GM12878 (cell line): ENCODE measurements around the gene CKS1B.

Experiments used
- CREM ChIP-seq: IDR thresholded peaks from 2 replicates; pipeline ENCODE4 v1.6.1; 2014; ENCODE audit warnings: antibody characterized with exemption, low read depth
- CTCF ChIP-seq, 3 experiments: IDR thresholded peaks in 2 of 3; conservative IDR thresholded peaks in 1 of 3; 2 replicates each; pipeline ENCODE4 v1.5.1; 2011; ENCODE audit warnings: low read depth in 3 of 3, low read length in 3 of 3, mild to moderate bottlenecking in 3 of 3, control low read depth in 2 of 3, moderate library complexity in 2 of 3, inconsistent platforms in 1 of 3, mixed read lengths in 1 of 3; ENCODE audit not compliant: control insufficient read depth in 2 of 3, insufficient read depth in 1 of 3; ENCODE audit errors: extremely low read depth in 1 of 3
- FOXK2 ChIP-seq: fragments of 450-650 bp; IDR thresholded peaks from 2 replicates; pipeline ENCODE4 v1.6.1; 2017; ENCODE audit warnings: mild to moderate bottlenecking, moderate library complexity
- FOXM1 ChIP-seq: IDR thresholded peaks from 2 replicates; pipeline ENCODE4 v1.6.1; 2012; ENCODE audit warnings: low read depth, mild to moderate bottlenecking, inconsistent platforms, low read length, moderate library complexity
- GABPA ChIP-seq: IDR thresholded peaks from 2 replicates; pipeline ENCODE4 v1.6.1; 2014; ENCODE audit warnings: antibody characterized with exemption, low read depth, mild to moderate bottlenecking, inconsistent platforms
- JUND ChIP-seq: IDR thresholded peaks from 2 replicates; pipeline ENCODE4 v1.6.1; 2012; ENCODE audit warnings: low read depth, mild to moderate bottlenecking, low read length, improper control_type of control experiment, moderate library complexity
- PAX5 ChIP-seq: IDR thresholded peaks from 2 replicates; pipeline ENCODE4 v1.6.1; 2011; ENCODE audit warnings: low read depth, low read length, borderline replicate concordance
- PBX3 ChIP-seq: IDR thresholded peaks from 2 replicates; pipeline ENCODE4 v1.6.1; 2011; ENCODE audit warnings: mild to moderate bottlenecking, low read depth, low read length, moderate library complexity; ENCODE audit not compliant: insufficient replicate concordance
- POLR2A ChIP-seq: IDR thresholded peaks from 2 replicates; pipeline ENCODE4 v1.6.1; 2011; ENCODE audit warnings: low read depth, mild to moderate bottlenecking, low read length
- RELA ChIP-seq: fragments of 450-650 bp; IDR thresholded peaks from 2 replicates; pipeline ENCODE4 v1.8.0; 2014; ENCODE audit warnings: borderline replicate concordance; ENCODE audit not compliant: partially characterized antibody
- SMARCA5 ChIP-seq: fragments of 450-650 bp; IDR thresholded peaks from 2 replicates; pipeline ENCODE4 v1.6.1; 2017; ENCODE audit warnings: mild to moderate bottlenecking
- ZBTB33 ChIP-seq: fragments of 450-650 bp; IDR thresholded peaks from 2 replicates; pipeline ENCODE4 v1.6.1; 2017; ENCODE audit warnings: mild to moderate bottlenecking
- ZNF274 ChIP-seq: IDR thresholded peaks from one replicate; pipeline ENCODE4 v1.8.0; 2011; ENCODE audit not compliant: insufficient read length, insufficient read depth
- TF ChIP-seq, protein P1 (sequence below): fragments of 450-650 bp; IDR thresholded peaks from 2 replicates; pipeline ENCODE4 v1.6.1; 2016; ENCODE audit warnings: mild to moderate bottlenecking, moderate library complexity, borderline replicate concordance

DNA sequence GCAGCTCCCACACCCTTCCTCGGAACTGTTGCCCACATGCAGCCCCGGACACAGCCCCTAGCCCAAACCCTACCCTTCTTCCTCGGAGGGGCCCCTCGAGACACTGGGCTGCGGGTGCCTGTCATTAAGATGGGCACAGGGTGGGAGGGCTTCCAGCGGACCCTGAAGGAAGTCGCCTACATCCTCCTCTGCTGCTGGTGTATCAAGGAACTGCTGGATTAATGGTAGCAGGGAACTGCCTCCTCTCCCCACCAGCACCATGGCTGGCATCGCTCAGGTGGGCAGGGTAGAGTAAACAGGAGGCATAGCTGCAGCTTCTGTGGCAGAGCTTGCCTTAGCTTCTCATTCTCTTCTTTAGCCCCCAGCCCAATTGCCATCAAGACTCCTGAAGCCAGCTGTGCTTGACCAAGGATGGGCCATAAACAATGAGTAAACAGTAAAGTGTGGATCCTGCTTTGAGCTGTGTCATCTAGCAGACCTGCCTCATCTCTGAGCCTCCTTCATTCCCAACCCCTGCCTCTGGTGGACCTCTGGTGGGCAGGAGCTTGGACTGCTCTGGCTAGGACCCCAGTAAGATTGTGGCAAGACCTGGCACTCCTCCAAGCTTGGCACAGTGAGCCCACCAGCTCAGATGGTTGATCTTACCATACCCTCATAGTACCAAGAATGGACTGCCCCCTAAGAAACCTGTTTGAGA is 19.2 kb downstream of the CKS1B start, which contains the start of gene LENEP:
- no peak for TF ChIP-seq CTCF (IDR thresholded peaks at IDR 0.05 in 2 of 3, conservative IDR thresholded peaks at IDR 0.05 in 1 of 3; ENCODE audit: control insufficient read depth in 2 of 3, extremely low read depth in 1 of 3, insufficient read depth in 1 of 3, low read depth in 3 of 3, low read length in 3 of 3)
- no peak for TF ChIP-seq JUND
- no peak; the same call in 1 of the 2 replicates for TF ChIP-seq POLR2A
- TF ChIP-seq, protein P1, sequence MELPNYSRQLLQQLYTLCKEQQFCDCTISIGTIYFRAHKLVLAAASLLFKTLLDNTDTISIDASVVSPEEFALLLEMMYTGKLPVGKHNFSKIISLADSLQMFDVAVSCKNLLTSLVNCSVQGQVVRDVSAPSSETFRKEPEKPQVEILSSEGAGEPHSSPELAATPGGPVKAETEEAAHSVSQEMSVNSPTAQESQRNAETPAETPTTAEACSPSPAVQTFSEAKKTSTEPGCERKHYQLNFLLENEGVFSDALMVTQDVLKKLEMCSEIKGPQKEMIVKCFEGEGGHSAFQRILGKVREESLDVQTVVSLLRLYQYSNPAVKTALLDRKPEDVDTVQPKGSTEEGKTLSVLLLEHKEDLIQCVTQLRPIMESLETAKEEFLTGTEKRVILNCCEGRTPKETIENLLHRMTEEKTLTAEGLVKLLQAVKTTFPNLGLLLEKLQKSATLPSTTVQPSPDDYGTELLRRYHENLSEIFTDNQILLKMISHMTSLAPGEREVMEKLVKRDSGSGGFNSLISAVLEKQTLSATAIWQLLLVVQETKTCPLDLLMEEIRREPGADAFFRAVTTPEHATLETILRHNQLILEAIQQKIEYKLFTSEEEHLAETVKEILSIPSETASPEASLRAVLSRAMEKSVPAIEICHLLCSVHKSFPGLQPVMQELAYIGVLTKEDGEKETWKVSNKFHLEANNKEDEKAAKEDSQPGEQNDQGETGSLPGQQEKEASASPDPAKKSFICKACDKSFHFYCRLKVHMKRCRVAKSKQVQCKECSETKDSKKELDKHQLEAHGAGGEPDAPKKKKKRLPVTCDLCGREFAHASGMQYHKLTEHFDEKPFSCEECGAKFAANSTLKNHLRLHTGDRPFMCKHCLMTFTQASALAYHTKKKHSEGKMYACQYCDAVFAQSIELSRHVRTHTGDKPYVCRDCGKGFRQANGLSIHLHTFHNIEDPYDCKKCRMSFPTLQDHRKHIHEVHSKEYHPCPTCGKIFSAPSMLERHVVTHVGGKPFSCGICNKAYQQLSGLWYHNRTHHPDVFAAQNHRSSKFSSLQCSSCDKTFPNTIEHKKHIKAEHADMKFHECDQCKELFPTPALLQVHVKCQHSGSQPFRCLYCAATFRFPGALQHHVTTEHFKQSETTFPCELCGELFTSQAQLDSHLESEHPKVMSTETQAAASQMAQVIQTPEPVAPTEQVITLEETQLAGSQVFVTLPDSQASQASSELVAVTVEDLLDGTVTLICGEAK, result no peak
- TF ChIP-seq FOXK2, result no peak
- no peak for TF ChIP-seq PAX5
- TF ChIP-seq FOXM1, result no peak
- TF ChIP-seq PBX3, result no peak
- TF ChIP-seq RELA, result no peak
- no peak for TF ChIP-seq SMARCA5
- no peak for TF ChIP-seq ZNF274
- TF ChIP-seq ZBTB33, result no peak
- no peak for TF ChIP-seq GABPA
- TF ChIP-seq CREM, result no peak
